HG02884 (cell line): ENCODE data around the gene CASP1.
A peak's percentile ranks its signal among the peaks of the same experiment; 100 is the strongest.
"Not testable (repeated sequence)": the region's sequence is repeated elsewhere in the genome, so short reads cannot be mapped to it uniquely, and the experiment has no call there.

Source experiments
- ATAC-seq: cut with Tn5 transposase; IDR thresholded peaks from one replicate; pipeline ENCODE4 v1.9.1; 2021; ENCODE audit warnings: mild to moderate bottlenecking, moderate library complexity; ENCODE audit not compliant: unreplicated experiment

Gene CASP1

DNA sequence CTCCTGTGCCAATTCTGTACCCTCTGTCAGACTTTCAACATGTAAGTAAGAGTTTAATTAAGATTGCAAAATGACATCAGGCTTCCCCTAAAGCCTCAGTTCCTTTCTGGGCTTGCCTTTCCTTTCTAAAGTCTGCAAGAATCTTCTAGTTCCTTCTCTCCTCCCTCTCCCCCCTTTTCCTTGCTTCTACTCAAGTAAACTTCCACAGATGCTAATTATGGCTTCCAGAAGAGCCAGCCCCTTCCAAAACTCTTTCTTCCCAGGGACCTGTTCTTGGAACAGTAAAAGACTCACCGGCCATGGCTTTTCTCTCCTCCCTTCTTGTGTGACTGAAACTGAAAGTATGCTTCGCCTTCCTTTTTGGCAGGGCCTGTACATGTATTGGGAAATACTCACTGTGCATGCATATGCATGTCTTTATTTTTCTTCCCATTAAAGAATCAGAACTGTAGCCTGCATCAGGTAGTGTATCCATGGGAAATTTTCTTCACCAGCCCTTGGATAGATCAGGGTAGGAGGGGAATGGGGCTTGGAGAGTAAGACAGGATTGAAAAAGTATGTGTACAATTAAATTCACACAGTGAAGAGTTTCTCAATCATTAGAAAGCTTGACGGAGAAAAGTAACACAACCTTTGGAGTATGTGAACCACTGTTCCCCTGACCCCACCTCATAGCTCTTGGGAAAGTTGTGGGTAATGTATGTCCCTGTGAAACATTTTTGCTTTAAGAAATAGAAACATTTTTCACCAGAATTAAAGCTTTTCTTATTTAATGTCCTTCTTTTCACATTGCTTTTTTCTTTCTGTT, at the start of gene CASP1:
Gene CASP1 (minus strand): TSS at position 332 of the 808 bp plus-strand sequence. CDS start 31 bp downstream, at position 301.
- ATAC-seq, result peak; percentile 96

DNA sequence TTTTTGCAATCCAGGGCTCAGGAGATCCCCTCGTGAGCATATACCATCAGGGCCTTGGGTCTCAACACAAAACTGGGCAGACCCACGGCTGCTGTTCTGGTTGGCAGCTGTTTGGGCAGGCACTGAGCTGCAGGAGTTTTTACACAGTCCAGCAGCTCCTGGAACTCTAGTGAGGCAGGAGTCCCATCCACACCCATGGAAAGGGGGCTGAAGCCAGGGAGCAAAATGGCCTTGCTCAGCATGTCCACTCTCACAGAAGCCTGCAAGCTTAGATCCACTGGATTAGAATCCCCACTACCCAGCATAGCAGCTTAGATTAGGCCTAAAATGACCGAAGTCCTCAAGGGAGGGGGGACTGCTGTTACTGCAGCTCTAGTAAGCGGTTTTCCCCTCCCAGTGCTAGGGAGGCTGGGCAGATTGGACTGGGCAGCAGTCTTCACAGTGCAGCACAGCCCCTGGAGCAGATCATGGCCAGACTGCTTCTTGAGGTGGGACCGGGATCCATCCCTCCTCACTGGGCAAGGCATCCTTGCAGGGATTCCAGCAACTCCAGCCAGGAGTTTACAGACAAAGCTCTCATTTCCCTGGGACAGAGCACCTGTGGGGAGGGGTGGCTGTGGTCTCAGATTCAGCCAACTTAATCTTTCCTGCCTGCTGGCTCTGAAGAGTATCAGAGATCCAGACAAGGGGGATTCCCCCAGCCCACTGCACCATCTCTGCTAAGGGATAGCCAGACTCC, 46.6 kb upstream of the CASP1 start:
- ATAC-seq, result no peak

DNA sequence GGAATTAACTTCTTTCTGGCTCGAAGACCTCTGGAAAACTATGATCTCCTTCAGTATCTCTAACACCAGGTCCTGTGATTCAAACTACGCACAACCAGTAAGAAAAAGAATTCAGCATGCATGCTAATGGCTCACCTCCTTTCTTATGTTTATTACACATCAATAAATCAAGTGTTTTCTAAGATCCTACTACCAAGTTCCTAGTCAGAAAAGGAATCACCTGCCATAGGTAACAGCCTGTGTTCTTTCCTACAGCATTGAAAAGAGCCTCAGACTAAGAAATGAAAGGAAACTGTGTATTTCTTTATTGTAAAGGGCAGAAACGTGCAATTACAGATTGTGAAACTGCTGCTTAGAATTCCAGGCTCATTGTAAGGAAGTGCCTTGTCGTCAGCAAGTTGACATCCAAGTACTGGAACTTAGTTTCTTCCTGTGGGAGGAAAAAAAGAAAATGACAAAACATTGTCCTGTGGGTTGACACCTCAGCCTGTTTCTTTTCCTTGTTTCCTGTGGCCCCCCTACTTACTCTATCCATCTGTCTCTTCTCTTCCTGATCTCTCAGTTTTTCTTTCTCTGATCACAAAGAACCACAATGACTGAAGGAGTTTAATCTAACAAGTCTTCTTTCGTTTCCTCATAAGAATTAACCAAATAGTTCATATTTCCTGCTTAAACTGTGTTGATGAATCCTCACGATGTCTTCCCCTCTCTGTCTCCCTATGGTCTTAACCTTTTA, 45.4 kb upstream of the CASP1 start:
- not testable (repeated sequence) for ATAC-seq

DNA sequence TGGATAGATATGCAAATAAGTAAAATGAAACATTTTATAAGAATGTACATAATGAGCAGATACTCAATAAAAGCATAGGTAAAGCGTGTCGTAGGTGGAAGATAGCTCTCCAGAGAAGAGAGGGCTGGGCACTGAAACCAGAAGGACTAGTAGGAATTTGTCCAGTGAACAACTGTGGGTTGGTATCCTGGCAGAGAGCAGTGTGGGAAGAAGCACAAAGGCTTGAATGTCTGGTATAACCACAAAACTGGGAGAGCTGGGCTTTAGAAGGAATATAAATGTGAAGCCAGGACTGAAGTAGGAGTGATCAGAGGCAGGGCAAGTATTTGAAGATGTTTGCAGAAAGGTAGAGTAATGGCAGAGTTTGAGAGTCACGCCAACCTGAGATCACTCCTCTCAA, 43.3 kb upstream of the CASP1 start:
- ATAC-seq, result no peak

DNA sequence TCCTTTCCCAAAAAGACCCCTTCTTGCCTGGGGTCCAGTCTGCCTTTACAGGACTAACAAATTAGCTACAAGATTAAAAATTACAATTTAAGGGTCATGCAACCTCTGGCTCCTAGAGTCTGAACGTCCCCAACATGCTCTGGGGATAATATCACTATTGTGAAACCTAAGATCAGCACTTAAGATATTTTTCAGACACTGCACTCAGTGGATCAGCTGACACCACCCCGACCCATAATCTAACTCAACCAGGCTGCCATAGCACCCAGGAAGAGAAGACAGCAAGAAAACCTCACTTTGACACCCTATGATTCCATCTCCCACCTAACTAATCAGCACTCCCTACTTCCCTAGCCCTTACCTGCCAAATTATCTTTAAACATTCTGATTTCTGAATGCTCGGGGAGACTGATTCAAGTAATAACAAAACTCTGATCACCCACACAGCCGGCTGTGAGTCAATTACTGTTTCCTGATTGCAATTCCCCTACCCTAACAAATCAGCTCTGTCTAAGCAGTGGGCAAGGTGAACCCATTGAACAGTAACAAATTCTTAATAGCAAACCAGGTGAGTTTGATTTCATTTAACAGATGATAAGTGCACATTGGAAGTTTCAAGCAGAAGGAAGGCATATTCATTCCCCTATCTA, 42.3 kb upstream of the CASP1 start:
- not testable (repeated sequence) for ATAC-seq

DNA sequence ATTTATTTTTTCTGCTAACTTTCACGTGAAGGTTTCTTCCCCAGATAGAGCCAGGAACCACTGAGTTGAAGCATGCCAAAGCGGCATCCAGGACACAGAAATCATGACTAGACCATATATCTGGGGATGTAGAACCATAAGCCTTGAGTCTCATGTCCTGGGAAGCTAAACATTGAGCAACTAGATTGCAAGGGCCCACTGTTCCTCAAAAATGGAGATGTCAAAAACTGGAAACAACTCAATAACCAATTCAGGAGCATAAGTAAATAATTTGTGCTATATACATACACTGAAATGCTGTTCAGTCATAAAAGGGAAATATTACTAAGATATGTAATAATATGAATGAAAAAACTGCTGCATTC, 39.2 kb upstream of the CASP1 start:
- ATAC-seq, result no peak

DNA sequence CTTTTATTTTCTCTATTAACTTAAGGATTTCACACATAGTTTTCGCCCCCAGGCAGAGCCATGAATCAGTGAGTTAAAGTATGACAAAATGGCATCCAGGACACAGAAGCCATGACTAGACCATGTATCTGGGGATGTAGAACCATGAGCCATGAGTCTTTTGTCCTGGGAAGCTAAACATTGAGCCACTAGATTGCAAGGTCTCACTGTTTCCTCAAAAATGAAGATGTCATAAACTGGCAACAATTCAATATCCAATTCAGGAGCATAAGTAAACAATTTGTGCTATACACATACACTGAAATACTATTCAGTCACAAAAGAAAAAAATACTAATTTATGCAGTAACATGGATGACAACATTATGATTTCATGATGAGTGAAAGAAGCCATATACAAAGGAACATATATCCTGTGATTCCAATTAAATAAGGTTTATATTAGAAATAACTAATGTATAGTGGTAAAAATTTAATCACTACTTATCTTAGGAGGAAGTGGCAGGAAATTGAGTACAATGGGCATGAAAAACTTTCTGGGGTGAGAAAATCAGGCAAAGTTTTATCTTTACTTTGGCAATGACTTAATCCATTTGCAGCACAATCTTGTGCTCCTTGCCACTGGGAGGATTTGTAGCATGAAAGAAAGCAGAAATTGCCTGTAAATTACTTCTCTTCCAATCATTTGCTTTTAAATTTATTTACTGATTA, 38.7 kb upstream of the CASP1 start:
- ATAC-seq, result no peak

DNA sequence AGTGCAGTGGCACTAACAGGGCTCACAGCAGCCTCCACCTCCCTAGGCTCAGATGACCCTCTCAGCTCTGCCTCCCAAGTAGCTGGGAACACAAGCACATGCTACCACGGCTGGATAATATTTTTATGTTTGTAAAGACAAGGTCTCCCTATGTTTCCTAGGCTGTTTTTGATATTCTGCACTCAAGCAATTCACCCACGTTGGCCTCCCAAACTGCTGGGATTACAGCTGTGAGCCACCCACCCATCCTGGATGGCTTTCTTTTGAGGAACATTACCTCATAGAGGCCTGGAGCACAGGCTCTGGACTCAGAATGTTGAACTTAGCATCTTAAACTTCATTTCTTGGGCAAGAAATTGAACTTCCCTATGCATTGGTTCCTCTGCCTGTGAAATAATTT, 37.1 kb upstream of the CASP1 start:
- not testable (repeated sequence) for ATAC-seq

DNA sequence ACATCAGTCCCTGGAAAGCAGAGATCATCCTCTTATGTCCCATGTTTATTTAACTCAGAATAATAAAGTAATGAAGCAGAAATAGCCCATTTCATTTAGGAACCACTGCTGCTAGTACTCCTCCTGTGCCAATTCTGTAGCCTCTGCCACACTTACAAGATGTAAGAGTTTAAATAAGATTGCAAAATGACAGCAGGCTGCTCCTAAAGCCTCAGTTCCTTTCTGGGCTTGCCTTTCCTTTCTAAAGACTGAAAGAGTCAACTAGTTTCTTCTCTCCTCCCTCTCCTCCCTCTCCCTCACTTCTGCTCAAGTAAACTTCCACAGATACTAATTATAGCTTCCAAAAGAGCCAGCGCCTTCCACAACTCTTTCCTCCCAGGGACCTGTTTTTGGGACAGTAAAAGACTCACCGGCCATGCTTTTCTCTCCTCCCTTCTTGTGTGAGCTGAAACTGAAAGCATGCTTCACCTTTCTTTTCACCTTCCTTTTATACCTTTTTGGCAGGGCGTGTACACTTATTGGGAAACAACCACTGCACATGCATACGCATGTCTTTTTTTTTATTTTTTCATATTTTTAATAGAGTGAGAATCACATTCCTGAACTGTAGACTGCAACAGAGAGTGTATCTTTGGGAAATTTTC, 36.3 kb upstream of the CASP1 start:
- no peak for ATAC-seq

DNA sequence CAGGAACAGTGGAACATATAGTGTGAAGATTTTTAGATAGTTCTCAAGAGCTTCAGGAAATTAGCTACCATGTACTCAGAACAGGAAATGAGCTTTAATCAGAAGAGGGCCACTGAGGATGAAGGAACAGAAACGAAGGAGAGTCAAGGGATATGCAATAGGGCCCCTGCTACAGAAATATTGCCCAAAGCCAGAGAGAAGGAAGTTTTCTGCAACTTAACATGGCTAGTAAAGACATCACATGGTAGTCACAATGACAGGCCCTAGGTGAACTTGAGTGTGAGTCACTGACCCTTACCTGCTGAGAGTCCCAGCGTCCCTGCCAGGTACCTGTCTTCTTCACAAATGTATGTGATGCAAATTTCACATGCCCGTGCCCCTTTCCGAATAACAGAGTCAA, 35.4 kb upstream of the CASP1 start:
- ATAC-seq, result no peak

DNA sequence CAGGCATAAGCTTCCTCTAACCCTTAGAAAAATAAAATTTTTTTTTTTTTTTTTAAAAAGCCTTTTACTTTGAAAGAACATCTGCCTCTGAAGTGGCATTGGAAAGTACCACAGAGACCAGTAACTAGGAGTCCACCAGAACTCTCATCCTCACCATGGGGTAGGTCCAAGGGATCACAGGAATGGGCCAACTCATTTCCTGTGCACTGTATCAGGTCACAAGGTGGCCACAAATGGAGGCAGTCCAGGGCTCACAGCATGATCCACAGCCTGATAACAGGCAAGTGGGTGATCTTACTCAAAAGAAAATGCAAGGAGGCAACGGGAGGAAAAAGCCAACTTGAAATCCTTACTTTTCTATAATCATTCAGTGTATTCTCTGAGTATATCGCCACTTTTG, 34.8 kb upstream of the CASP1 start:
- ATAC-seq, result not testable (repeated sequence)

DNA sequence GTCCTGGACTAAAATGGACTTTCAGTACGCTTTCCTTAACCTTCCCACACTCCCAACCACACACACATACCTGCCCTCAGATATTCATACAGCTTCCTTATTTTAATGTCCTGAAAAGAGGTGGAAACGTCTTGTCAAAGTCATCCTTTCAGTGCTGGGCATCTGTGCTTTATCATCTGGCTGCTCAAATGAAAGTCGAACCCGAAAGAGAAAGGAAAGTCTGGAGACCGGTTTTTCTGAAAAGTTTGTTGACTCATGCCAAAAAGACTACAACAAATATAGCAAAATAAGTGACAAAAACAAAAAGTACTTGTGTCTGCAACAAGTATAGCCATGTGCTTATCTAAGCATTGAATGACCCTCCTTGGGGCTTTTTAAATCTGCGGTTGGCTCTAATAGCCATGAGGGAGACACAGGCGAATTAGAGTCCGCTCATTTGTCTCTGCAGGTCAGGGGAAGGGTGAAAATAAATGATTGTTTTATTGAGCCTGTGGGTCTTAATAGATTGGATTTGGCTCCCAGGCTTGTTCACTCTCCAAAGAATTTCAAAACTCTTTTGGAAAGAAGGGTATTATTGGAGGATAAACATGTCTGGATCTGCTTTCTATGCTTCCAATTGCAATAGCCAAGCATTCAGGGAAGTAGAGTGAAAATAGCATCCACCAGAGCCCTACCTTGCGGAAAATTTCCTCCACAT, 28.4 kb upstream of the CASP1 start:
- not testable (repeated sequence) for ATAC-seq

DNA sequence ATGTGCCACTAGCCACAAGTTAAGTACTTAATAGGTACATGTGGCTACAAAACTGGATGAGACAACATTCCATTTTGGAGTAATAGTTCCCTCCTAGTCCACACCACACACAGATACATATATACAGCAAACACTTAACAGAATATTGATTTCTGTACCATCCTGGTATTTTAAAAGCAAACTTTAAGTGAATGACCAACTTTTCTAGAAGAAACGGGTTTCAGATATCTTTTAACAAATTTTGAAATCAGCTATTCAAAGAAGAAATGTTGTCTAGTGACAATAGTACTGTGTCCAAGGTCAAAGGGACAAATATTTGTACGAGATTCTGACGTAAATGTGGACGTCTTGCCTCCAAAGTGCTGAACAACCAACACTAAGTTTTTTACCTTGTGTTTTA, 22.5 kb upstream of the CASP1 start:
- no peak for ATAC-seq

DNA sequence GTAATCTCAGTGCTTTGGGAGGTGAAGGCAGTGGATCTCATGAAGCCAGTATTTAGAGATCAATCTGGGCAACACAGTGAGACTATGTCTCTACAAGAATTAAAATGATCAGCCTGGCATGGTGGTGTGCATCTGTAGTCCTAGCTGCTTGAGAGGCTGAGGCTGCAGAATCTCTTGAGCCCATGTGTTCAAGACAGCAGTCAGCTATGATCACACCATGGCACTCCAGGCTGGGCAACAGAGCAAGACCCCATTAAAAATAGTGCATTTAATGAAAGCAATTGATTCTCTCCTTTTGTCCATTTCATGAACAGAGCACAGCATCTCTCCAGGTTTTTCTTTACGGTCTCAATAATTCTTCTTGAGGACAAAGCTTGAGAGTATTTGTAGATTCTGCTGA, 21.5 kb upstream of the CASP1 start:
- no peak for ATAC-seq

DNA sequence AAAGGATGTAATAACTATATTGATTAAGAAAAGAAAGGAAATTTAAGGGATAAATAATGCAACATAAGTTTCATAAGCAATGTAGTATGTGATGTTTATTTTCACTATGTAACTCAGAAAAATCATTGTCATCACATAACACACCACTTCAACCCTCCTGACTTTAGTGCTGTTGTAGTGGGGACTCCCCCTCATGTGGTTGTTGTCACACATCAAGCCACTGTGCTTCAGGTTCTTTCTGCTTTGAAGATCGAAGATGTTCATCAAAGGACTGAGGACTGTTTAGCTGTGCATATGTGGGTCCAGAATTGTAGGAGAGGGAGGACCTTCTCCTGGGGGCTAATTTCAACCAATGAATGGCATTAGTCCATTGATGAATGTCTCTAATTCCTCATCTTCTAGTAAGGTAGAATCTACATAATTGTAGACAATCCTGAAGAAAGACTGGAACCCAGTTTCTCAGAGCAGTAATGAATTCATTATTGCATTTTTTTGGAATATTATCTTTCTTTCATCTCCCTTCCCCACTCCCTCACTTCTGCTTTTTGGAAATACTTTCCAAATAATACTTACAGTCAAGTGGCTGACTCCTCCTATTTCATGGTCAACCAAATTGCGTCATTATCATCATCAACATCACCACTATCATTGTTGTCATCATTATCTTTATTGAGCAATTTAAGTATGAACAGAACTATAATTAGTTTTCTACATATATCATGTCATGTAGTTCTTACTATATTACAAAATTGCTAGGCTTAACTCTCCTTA, 20.0 kb upstream of the CASP1 start:
- ATAC-seq, result no peak

DNA sequence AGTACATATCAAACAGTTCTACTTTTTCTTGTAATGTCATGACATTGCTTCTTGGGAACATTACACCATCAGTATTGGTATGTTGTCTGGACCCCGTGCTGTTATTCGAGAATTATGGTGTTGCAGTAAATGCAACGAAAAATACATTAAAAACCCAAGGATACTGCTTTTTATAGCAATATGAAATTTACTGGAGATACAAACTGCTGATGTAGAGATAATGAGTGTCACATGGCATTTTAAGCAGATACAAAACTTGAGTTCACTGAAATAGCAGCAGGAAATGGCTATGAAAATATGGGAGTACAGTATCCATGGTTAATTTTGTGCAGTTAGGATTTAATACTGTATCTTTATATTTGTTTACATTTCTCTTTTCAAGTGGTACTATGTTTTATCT, 17.5 kb upstream of the CASP1 start:
- no peak for ATAC-seq

DNA sequence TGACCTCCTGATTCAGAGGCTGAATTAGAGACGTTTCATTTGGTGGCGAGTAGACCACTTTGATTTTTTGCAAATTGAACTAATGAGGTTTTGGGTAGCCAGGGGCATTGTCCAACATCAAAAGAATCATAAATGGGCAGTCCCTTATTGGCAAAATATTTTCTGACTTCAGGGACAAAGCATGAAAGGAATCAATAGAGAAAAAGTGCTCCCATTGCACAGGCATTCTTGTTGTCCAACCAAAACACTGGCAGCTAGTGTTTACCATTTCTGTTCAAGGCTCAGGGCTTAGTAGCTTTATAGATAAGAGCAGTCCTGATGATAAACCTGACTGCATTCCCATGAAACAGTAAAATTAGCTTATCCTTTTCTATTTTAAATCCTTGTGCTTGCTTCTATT, 16.6 kb upstream of the CASP1 start:
- no peak for ATAC-seq

DNA sequence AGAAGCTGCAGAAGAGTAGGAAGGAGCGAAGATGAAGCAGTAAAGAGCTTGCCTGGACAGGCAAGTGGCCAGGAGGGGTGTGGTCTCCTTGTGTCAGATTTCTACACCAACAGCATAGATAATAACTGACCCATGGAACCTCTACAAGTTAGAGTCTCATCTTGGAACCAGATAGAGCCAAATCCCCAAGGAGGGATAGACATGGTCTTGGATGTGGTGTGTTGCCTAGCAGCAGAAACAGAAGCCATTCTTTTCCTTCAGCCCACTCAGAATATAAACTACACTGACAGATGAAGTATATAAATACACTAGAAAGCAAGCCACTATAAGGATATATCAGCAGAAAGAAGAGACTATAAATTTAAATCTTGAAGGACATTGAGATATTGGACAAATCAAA, 14.5 kb upstream of the CASP1 start:
- no peak for ATAC-seq
